NCI-H1105 treated with DMSO at 0.1 percent for 48 hours (cell line): ENCODE results near the gene GALNT13.

ENCODE experiments used
- DNase-seq: peaks from one replicate; lab custom pipeline; 2025; lab: John Stamatoyannopoulos, UW

Gene GALNT13

DNA sequence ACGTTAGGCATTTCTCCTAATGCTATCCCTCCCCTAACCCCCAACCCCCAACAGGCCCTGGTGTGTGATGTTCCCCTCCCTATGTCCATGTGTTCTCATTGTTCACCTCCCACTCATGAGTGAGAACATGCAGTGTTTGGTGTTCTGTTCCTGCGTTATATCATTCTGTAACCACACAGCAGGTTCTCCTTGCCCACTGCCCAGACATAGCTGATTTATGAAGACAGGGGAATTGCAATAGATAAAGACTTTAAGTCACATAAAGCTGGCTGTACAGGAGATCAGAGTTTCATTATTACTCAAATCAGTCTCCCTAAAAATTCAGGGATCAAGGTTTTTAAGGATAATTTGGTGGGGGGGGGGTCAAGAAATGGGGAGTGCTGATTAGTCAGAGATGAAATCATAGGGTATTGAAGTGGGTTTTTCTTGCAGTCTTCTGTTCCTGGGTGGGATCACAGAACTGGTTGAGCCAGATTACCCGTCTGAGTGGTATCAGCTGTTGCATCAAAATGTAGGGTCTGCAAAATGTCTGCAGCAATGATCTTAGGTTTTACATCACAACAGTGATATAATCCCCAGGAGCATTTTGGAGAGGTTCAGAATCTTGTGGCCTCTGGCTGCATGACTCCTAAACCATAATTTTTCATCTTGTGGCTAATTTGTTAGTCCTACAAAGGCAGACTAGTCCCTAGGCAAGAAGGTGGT lies 434.7 kb downstream of the GALNT13 start:
- DNase-seq, result no peak

DNA sequence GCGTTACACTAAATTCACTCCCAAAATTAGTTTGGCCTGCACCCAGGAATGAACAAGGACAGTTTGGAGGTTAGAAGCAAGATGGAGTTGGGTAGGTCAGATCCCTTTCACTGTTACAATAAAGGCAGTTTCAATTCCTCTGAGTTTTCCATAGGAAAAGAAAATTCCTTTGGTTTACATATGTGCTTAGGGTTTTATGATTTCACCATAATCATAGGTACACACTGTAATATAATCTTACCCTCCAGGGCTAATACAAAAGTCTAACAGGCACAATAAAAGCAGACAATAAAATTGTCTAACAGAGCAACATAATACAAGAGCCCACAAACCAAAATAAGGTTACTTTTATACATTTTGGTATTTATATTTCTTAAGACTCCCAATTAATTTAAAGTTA lies 435.3 kb downstream of the GALNT13 start:
- no peak for DNase-seq

DNA sequence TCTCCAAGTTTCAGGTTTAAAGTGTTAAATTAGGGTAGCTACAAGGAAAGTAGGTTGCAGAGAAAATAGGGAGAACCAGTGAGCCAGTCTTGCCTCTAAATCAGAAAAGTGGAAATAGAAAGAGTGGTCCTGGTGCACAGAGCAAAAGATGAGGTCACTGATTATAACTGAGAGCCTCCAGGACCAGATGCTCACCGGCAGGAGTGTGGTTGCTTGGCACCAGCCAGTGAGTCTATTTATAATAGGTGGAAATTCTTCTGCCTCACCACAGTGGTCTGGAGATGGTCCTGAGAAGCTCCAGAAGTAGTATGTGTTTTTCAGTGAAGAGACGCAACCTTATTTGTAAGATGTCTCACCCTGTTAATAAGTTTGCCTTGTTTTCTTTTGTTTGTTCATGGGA lies 452.9 kb downstream of the GALNT13 start:
- DNase-seq, result no peak

DNA sequence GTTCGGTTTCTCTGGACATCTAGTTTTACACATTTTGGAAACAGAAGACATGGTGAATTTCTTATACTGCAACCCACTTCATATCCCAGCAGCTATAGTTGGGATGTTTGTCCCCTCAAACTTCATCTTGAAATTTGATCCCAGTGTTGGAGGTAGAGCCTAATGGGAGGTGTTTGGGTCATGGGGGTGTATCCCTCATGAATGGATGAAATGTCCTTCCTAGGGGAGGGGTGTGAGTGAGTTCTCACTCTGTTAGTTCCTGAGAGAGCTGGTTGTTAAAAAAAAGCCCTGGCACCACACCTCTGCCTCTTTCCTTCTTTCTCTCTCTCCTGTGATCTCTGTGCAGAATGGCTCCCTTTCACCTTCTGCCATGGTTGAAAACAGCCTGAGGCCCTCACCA lies 457.8 kb downstream of the GALNT13 start:
- no peak for DNase-seq

DNA sequence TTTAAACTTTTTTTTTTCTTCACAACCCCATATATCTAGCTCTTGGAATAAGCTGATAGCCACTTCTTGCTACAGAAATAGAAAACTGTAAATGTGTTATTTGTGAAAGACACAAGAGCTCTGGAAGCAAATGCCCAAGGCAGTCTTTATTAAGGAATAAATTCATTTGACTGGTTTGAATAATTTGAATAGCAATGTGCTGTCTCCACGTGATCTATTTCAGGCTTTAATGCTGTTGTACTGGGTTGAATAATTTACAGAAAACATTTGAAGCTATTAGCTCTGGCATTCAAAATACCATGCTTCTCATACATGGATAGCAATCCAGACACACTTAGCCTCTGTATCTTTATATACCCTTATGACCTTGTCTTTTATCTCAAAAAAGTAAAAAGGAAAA lies 460.1 kb downstream of the GALNT13 start:
- DNase-seq, result no peak

DNA sequence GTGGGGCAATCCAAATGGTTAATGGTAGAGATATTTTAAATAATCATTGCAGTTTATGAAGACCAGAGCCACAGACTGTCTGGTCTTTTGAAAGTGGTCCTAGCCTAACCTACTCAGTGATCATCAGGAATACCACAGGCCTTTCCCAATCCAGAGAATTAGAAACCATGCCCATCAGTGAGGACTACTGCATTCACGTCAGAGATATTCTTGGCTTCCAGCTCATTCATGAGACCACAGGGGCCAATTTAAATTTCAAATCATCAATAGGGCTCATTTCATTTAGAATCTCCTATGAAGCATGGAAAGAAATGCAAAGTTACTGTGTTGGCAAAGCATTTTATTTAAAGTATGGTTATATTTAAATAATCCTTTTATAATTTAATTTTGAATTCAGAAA lies 464.5 kb downstream of the GALNT13 start:
- no peak for DNase-seq

DNA sequence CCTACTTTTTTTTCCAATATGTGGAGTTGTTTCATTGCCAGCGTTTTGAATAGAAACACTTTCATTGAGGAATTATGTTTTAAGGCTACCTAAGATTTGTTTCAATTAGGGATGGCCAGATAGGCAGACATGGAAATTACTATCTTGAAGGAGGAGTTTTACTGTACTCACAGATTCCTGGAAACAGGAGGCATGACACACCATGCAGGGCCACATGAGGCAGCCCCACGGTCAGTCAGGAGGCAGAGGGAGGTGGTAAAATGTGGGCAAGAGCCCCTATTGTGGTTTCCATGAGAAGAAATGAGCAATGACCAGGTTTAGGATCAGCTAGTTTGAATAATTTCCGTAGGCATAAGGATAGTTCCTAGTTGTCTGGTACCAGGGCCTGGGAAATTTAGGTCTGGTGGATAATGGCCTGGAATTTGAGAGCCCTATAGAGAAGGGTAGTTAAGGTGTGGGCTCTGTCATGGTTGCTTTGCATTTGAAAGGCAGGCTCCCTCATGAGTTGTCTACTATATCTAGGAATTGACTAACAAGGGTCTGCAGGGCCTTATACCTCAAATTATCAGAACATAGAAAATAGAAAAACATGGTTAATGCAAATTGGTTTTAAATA lies 466.7 kb downstream of the GALNT13 start:
- no peak for DNase-seq

DNA sequence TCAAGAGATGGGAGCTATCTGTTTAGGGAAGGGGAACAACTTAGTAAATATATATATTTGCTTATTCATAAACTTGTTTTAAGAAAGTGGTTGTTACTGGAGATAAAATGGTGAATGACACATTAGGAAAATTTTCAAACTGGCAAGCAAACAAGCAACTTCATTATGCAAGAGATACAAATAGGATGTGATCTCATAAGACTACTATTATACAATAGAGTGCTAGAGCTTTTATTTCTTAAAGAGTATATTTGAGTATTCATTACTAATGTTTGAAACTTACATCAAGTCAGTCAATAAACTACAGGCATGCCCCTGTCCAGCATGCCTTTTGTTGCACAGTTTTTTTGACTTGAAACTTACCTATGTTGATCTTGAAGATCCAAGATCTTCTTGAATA lies 471.6 kb downstream of the GALNT13 start:
- no peak for DNase-seq

DNA sequence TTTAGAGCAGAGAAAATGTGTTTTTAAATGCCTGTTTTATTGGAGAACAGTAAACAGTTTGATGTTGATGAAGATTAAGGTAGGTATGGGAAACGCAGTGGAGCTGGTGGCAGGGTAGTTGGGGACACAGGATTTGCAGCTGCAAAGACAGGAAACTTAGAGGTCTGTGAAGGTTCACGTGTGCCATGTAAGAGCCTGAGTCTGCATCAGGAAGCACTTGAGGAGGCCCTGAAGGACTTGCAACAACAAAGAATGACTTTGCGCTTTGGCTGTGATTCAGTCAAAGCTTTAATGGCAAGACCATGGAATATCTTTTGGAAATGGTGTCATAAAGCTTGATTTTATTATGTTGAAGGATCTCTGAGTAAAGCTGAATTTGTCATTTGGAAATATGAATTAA lies 479.2 kb downstream of the GALNT13 start:
- no peak for DNase-seq

DNA sequence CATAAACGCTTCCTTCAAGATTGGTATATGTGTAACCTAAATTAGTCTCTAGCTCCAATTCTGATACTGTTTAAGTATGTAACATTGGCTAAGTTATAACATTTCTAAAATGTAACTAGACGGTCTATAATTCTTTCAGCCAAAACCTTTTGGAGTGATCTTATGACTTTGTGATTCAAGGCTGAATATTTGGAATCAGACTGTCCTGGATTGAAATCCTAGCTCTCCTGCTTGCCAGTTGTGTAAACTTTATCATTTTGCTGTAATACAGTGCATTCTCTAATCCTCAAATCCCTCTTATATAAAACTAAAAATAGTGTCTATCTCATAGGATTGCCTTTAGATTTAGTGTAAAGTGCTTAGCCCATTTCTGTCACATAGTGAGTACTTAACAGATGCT lies 489.6 kb downstream of the GALNT13 start:
- DNase-seq, result no peak

DNA sequence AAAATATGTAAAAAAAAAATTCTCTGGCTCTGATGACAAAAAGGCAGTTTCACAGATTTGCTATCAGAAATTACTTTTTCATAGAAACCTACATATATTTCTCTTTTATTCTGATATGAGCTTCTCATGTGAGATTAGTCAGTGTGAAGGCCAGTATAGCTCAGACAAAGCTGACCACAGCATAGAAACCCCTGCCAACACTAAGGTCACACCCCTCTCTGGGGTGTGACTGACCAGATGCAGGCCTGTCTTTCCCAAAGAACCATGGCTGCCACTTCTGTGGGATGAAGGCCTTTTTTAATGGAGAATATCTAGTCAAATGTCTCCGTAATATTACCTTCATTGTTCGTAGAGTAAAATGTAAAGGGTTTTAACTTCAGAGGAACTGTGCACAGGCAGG lies 496.4 kb downstream of the GALNT13 start:
- no peak for DNase-seq

DNA sequence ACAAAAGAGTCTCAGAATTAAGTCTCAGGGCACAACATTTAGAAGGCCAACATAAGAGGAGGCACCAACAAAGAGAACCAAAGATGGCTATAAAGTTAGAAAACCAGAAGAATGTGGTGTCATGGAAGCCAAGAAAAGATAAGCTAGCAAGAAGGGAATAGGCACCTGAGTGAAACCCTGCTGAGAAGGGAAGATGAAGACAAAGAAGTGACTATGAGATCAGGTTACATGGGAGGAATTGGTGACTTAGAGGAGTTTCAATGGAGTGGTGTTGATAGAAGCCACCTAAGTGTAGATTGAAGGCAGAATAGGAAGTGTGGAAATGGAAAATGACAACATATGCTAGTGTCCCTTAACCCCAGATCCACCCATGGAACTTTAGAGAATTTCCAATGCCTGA lies 499.2 kb downstream of the GALNT13 start:
- no peak for DNase-seq

DNA sequence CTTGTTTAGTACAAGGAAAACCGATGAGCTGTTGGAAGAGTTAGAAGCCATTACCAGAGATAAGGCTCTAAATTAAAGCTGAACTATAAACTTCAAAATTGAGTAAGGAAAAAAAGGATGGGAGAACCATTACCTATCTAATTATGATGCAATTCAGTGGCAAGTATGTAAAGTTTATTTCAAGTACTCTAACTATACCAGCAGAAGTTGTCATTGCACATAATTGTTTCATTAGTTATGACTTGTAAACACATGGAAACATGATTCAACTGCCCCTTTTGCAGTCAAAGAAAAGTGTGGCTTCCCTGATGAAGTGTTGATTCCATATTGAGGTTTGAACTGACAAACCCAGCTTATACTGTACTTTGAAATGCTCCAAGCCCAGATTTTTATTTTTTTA lies 502.7 kb downstream of the GALNT13 start:
- DNase-seq, result no peak

DNA sequence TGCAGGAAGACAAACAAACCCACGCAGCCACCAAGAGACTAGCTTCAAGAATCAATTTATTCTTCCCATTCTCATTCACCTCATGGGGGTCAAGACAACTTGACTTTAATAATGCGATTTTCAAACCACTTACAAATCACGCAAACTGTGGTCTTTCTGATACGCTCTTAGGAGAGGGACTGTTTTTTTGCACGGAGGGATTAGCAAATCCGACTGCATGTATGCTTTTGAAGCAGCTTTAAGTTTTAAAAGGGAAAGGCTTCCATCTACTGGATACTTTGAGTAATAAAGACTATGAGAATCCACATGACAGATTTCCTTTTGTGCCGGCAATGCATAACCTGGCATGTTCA lies 503.8 kb downstream of the GALNT13 start:
- peak; percentile 55 for DNase-seq

DNA sequence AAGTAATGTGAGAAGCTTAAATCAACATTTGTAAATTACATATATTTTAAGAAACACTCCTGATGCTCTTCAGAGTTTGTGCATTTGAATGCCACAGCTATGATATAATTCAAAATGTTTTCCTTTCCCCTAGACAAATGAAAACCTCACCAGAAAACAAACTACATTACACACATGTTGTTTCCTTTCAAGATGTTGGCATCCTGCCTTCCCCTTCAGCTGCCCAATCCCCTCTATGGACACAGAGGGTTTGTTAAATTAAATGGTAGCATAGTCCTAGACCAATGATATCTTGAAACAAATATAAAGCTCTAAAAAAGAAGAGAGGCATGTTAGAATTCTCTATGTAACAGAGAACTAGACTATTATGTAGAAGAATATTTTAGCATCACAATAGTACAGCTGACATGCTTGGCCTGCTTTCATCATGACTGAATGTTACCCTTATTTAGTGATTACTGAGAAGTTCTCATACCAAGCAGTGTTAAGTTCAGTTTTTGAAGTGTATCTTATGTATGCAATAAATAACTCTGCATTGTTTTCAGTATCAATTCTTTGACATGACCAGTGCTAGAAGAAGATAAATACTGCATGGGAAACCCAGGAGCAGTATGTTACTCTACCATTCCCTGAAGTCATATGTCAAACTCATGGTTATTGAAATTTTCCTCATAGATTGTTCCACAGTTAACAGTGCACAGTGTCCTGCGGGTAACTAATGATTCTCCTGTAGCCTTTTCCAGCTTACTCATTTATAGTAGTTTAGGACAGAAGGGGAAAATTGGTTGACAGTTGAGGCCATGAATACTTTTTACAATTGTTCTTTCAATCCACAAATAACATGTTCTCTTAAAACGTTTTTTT lies 510.4 kb downstream of the GALNT13 start:
- DNase-seq, result peak; percentile 14

DNA sequence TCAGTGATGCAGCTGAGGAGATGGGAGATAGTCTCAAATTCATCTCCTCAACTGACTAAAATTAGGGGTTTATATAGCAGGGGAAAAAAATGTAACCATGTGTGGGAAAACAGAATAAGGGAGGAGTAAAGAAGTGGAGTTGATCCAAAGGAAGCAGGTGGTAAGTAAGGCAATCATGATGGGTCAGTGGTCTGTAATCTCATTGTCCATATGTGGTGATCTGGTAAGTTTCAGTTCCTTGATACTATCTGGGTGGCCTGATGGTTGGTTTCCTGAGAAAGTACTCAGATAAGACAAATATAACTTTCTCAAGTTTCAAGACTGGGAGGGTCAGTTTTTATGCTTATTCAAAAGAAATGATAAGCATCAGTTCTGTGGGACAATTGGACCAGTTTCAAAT lies 514.5 kb downstream of the GALNT13 start:
- DNase-seq, result no peak

DNA sequence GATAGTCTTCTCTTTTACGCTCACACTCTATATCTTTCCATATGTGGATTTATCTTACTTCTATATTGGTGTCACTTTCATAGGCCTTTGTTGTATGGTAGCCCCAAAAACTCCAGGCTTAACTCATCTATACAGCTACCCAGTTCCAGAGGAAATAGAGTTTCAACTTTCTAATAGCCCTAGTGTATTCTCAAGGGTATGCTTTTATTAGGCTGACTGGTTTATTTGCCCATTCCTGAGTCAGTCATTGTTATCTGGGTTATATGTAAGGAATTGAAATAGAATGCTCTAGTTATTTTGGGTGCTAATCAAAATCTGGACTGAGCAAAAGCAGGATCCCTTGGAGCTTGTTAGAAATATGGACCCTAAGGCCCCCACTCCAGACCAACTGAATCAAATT lies 519.3 kb downstream of the GALNT13 start:
- DNase-seq, result no peak

DNA sequence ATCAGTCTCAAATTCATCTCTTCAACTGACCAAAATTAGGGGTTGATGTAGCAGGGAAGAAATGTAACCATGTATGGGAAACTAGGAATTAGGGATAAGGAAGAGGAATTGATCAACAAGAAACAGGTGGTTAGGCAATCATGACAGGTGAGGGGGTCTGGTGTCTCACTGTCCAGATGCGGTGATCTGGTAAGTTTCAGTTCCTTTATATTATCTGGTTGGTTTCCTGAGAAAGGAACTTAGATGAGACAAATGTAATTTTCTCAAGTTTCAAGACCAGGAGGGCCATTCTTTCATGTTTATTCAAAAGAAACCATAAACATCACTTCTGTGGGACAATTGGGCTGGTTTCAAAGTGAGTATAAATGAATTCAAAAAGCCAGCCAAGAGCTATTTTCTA lies 520.5 kb downstream of the GALNT13 start:
- DNase-seq, result no peak

DNA sequence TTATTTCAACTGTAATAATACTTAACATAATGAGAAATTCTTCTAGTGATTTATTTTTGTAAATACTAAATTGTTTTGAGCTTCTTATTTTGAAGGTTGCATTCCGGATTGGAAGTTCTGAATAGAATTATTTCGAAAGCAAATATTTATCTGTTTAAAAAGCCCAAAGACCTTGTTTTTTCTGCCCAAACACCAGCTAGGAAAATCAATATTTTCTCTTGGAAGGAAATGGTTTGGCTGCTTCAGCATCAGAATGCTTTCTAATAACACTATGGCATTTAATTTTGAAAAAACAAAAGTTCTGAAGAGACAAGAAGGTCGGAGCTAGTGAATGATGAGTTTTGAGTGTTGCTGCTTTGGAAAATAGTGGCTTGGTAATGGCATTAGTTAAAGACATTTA lies 522.9 kb downstream of the GALNT13 start:
- DNase-seq, result no peak

DNA sequence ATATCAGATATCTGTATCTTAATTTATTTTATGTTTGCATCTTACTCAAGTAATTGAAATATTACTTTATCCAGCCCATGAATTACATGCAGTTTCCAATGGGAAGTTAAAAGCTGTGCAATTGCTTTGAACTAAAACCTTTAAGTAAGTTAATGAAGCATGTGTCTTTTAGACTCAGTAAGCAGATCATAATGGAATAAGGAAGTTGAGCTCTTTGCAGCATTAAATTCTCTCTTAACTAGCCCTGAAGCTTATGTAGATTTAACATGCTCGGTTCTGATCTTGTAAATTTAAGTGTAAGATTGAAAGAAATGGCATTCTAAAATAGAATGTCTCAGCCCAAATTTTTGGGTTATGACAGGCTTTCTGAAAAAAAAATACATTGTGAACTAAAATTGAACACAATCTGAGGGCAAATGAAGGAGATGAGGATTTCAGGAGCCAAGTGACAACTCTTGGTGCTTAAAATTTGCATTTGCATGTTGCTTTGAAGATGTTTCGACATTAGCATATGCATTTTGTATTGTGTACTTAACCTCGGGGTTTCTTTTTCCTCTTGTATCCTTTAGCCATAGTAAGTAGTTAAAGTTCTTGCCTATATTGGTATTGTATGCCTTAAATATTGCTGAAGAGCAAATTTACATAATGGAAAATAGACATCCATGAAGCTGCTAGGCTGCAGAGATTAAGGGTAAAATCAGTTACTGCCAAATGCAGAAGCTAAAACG lies 529.0 kb downstream of the GALNT13 start:
- no peak for DNase-seq

DNA sequence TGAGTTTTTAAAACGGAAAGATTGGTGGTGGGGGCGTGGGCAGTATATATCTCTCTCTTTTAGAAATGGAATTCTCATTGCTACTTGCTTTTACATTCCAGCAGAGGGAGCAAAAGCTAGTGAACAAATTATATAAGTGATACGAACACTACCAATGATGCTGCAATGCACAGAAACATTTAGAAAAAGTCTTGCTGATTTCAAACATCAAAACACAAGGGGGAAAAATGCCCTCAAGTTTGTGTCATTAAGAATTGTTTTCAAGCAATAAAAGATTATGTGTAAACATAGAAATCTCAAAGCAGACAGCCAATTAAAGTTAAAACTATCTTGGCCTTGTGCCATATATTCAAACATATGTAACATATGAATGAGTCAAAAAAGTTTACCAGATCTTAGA lies 530.5 kb downstream of the GALNT13 start:
- peak; percentile 30 for DNase-seq

DNA sequence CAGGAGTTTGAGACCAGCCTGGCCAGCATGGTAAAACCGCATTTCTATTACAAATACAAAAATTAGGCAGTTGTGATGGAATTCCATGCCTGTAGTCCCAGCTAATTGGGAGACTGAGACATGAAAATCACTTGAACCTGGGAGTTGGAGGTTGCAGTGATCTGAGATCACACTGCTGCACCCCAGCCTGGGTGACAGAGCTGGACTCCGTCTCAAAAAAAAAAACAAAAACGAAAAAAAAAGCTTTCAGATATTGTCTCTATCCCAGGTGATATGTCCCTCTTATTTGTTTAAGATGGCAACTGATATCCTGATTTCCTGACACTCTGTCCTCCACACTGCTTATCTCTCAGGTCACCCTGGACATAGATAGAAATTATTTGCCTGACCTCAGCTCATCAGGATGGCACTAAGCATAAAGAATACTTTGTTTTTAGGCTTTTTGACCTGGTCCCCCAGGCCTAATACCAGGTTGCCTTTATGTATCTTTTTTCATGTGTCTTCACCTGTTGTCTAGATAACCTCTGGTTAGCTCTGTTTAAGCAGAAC lies 531.6 kb downstream of the GALNT13 start:
- DNase-seq, result no peak
